GM12875 (cell line): ENCODE data around the gene PLGRKT.

ENCODE experiments used
- H3K4me3 ChIP-seq: one replicate; pipeline ENCODE4 v1.5.1; 2011; ENCODE audit warnings: low read depth, low read length, control low read depth
- CTCF ChIP-seq: IDR thresholded peaks from 2 replicates; pipeline ENCODE4 v1.5.1; 2011; ENCODE audit warnings: low read depth, mild to moderate bottlenecking, control low read depth, inconsistent platforms, low read length, moderate library complexity, borderline replicate concordance; ENCODE audit not compliant: insufficient read depth

PLGRKT gene

GRCh38 chr9:5450359-5451091 is 12.8 kb upstream of the PLGRKT start, which contains the start of gene CD274:
TSS of gene CD274 (plus strand) at chr9:5450542. CDS start at chr9:5456114, 5,572 bp downstream.
- TF ChIP-seq CTCF: peak; percentile 75
- H3K4me3 ChIP-seq: peak within 1 kb of the TSS; percentile 61

DNA sequence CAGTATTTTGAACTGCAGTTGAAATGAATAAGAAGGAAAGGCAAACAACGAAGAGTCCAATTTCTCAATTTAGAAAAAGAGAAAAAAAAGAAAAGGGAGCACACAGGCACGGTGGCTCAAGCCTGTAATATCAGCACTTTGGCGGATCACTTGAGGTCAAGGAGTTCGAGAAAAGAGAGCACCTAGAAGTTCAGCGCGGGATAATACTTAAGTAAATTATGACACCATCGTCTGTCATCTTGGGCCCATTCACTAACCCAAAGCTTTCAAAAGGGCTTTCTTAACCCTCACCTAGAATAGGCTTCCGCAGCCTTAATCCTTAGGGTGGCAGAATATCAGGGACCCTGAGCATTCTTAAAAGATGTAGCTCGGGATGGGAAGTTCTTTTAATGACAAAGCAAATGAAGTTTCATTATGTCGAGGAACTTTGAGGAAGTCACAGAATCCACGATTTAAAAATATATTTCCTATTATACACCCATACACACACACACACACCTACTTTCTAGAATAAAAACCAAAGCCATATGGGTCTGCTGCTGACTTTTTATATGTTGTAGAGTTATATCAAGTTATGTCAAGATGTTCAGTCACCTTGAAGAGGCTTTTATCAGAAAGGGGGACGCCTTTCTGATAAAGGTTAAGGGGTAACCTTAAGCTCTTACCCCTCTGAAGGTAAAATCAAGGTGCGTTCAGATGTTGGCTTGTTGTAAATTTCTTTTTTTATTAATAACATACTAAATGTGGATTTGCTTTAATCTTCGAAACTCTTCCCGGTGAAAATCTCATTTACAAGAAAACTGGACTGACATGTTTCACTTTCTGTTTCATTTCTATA is 12.0 kb upstream of the PLGRKT start:
- H3K4me3 ChIP-seq: peak overlapping the region; percentile 61
- TF ChIP-seq CTCF: no peak

GRCh38 chr9:5448461-5449435 is 11.0 kb upstream of the PLGRKT start:
- no peak overlapping the region for H3K4me3 ChIP-seq
- no peak for TF ChIP-seq CTCF

DNA sequence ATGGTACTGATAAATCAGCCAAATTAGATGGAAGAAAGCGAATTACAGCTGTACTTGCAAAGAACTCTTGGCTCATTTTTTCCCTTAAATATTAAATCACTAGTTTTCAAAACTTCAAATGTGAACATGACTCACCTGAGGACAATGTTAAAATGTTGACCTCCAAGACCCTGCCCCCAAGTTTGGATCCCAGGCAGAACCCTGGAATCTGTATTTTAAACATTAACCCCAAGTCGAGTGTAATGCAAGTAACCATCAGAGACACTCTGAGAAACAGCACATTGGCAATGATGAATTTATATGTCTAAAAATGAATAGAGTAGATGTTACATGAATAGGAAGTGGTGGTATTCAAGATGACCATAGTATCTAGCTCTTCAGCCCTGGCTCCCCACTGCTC is 10.3 kb upstream of the PLGRKT start:
- TF ChIP-seq CTCF: no peak
- H3K4me3 ChIP-seq: no peak overlapping the region

GRCh38 chr9:5447337-5447736 is 9.6 kb upstream of the PLGRKT start:
- no peak overlapping the region for H3K4me3 ChIP-seq
- no peak for TF ChIP-seq CTCF

DNA sequence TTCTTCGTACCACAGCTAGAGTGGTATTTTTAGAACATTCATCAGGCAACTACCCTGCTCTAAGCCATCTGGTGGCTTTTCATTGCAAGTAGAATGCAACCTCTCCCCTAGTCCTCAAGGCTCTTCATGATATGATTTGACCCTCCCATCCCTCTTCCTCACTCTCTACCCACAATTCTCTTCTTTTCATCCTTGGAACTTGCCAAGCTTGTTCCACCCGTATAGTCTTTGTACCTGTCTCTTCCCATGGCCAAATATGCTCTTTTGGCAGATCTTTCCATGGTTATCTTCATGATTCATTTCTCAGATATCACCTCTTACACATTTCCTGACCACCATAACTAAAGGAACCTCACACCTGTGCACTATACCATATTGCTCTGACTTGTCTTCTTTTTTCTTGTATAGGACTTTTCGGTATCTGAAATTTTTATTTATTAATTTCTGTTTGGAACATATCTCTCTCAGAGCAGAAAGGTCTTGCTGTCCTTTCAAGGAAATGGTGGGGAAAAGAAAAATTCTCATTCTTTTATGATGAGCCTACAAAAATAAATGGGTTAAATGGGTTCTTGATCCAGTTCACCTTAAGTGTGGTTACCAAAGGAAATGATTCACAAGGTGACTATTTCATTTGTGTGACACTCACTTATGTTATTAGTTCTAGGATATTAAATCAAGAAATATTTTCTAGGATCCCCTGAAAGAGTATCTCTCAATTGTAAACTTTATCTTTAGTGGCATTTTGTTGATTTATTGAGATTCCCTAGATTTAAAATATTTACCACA is 8.9 kb upstream of the PLGRKT start:
- no peak for TF ChIP-seq CTCF
- H3K4me3 ChIP-seq: no peak overlapping the region
